GM21737 (cell line): ENCODE data around the gene UIMC1.
"Not testable (repeated sequence)": the region's sequence is repeated elsewhere in the genome, so short reads cannot be mapped to it uniquely, and the experiment has no call there.

Experiments used
- ATAC-seq: cut with Tn5 transposase; IDR thresholded peaks from one replicate; pipeline ENCODE4 v1.9.1; 2021; ENCODE audit warnings: mild to moderate bottlenecking, moderate library complexity; ENCODE audit not compliant: unreplicated experiment

UIMC1 gene

GRCh38 chr5:177006265-177006972, at the start of gene UIMC1:
Gene UIMC1 (minus strand): TSS chr5:177006779. CDS start chr5:176982615, 24,164 bp downstream.
- peak; percentile 64 for ATAC-seq

- no peak for ATAC-seq
Measured at GRCh38 chr5:177049285-177049684, 42.7 kb upstream of the UIMC1 start.

- not testable (repeated sequence) for ATAC-seq
Measured at GRCh38 chr5:177048531-177048930, 42.0 kb upstream of the UIMC1 start.

DNA sequence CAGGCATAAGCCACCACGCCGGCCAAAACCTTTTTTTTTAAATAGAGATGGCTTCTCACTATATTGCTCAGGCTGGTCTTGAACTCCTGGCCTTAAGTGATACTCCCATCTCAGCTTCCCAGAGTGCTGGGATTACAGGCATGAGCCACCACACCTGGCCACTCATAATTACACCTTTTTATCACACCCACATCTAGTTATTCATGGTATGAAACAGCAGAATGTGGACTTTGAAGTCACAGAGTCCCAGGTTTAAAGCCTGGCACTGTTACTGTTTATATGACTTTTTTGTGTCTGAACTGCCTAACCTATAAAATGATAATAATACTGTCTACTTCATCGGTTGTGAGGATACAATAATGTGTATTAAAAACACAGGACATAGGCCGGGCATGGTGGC, 39.1 kb upstream of the UIMC1 start:
- ATAC-seq, result no peak

GRCh38 chr5:177044641-177045040, 38.1 kb upstream of the UIMC1 start:
- ATAC-seq, result no peak

GRCh38 chr5:177043958-177044357, 37.4 kb upstream of the UIMC1 start:
- no peak for ATAC-seq

DNA sequence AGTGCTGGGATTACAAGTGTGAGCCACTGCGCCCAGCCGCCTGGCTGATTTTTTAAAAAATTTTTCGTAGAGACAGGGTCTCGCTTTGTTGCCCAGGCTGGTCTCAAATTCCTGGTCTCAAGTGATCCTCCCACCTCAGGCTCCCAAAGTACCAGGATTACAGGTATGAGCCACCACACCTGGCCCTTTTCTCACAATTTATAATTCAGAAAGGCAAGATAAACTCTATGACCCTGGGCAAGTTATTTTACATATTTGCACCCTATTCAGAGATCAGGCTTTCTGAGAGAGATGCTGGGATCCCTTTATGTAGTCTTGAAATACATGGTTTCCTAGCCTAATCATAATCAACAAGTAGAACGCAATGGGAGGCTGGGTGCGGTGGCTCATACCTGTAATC, 36.5 kb upstream of the UIMC1 start:
- ATAC-seq, result no peak

GRCh38 chr5:177041936-177042335, 35.4 kb upstream of the UIMC1 start:
- no peak for ATAC-seq

- ATAC-seq, result no peak
Measured at GRCh38 chr5:177040814-177041420, 34.3 kb upstream of the UIMC1 start.

- no peak for ATAC-seq
Measured at GRCh38 chr5:177036921-177037320, 30.3 kb upstream of the UIMC1 start.

DNA sequence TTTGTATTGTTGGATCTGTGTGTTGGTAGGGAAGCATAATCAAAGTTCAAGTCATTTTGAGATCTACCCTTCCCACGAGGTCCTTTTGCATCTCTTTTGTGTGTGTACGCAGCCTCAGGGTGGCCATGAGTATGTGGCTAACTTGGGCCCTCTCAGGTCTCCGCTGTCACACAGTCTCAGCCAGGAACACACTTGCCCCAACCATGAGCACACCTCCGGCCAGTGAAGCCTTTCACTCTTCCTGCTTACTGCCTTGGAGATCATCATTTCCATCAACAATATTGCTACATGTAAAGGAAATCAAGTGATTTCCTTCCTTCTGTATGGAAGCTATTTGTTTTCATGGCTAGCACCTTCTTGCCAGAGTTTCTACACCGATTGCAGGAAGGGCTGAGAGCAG, 29.9 kb upstream of the UIMC1 start:
- no peak for ATAC-seq

DNA sequence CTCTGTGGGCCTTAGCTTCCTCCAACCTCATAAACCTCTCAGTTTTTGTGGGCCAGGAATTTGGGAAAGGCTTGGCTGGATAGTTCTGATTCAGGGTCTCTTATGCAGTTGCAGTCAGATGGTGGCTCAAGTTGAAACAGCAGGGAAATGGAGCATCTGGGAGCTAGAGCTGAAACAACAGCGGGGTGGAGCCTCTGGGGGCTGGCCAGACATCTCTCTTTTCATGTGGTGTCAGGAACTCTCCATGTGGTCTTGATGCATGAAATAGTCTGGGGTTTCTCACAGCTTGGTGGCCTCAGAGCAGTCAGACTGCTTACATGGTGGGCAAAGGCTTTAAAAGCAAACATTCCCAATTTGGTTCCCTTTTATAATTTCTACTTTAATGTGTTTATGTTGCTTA, 29.4 kb upstream of the UIMC1 start:
- ATAC-seq, result no peak

DNA sequence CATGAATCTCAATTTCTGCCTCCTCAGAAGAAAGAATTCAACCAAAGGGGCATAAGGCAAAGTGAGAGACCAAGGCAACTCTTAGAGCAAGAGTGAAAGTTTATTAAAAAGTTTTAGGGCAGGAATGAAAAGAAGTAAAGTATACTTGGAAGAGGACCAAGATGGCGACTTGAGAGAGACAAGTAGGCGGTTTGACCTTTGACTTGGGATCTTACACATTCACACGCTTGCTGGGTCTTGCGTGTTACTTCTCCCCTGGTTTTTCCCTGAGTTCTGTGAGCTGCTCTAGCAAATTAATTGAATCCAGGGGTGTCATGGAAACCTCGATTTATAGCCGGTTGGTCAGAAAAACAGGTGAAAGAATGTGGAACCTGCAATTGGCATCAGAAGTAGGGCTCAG, 22.9 kb upstream of the UIMC1 start:
- ATAC-seq, result no peak

GRCh38 chr5:177027665-177028064, 21.1 kb upstream of the UIMC1 start:
- no peak for ATAC-seq

- no peak for ATAC-seq
Measured at GRCh38 chr5:177025101-177025601, 18.6 kb upstream of the UIMC1 start.

GRCh38 chr5:177024559-177024958, 18.0 kb upstream of the UIMC1 start:
- no peak for ATAC-seq

GRCh38 chr5:177023303-177023664, 16.7 kb upstream of the UIMC1 start:
- peak; percentile 17 for ATAC-seq

DNA sequence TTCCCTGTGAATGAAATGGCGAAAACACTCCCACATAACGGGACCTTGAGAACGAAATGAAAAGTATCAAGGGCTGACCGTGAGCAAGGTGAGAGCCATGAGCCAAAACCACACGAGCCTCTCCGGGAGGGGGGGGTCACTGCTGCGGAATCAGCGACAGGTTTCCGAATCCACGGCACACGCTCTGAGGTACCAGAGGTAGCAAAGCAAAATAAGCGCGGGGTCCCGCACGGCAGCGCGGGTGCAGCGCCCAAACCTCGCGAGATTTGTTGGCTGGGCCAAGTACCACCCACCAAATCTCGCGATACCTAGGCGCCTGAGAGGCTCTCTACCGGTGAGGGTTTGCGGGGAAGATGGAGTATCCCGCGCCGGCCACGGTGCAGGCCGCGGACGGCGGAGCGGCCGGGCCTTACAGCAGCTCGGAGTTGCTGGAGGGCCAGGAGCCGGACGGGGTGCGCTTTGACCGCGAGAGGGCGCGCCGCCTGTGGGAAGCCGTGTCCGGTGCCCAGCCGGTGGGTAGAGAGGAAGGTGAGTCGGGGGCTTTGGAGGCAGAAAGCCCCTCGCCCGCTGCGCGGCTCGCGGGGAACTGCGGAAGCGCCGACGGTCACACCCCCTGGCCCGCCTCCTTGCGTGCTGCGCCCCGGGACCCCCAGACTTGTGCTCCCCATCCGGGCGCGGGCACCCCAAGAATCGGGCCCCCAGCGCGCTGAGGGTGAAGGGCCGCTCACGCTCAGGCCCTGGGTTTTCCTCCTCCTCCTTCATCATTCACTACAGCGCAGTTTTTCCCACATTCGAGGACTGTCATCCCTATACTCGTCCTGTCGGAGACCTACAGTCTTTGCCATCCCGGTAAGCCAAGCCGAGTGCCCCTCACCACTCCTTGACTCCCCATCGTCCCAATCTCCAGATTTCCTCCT, 16.1 kb upstream of the UIMC1 start, which contains the start of gene ZNF346:
TSS of gene ZNF346 (plus strand) at position 311 of the 917 bp plus-strand sequence. CDS start at position 354, 43 bp downstream.
- ATAC-seq, result peak; percentile 84

DNA sequence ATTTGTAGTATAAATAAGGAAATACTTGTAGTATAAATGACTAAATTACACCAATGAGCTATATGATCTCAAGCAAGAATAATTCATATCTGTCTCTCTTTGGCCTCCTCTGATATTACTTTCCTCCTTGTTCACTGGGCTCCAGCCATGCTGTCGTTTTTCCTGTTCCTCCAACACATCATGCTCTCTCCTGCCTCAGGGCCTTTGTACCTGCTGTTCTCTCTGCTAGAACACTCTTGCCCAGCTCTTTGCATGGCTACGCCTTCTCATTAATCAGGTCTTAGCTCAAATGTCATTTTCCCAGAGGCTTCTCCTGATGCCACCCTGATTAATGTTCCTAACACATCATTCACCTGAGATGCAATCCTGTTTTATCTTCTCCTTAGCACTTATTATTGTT, 13.5 kb upstream of the UIMC1 start:
- no peak for ATAC-seq

- ATAC-seq, result no peak
Measured at GRCh38 chr5:177018341-177018740, 11.8 kb upstream of the UIMC1 start.

- no peak for ATAC-seq
Measured at GRCh38 chr5:177015156-177015555, 8.6 kb upstream of the UIMC1 start.
